HG02571 (cell line): ENCODE data around the gene OSBPL8.
A peak's percentile ranks its signal among the peaks of the same experiment; 100 is the strongest.

Experiments
- ATAC-seq: cut with Tn5 transposase; IDR thresholded peaks from one replicate; pipeline ENCODE4 v1.9.1; 2021; ENCODE audit warnings: mild to moderate bottlenecking, moderate library complexity; ENCODE audit not compliant: unreplicated experiment

Gene OSBPL8

DNA sequence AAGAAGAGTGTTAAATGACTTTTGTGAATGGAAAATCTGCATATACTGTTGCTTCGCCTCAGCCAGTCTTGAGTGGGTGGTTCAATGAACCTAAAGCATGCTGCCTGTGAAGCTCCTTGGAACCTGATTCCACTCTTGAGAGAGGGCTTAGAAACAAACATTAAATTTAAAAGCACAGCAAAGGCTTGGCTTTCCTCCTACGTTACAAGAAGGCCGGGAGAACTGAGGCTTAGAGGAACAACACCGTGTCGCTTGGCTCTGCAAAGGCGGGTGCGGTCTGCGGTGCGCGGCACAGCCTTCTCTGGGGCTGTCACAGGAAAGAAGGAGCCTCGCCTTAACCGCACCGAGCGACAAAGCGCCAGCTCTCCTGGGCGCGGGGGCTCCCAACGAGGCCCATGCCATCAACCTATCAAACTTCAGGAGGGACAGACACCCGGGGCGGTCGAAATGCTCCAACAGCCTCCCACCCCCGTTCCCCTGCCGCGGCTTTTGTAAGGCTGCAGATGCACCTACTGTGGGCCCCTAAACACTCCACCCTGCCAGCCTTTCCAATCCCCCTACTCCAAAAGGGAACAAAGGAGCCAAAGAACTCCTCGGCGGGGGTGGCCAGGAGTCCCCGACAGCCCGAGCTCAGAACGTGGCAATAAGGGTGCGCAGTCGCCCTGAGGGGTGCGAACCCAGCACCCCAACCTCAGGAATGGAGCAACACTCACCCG is 729 bp downstream of the OSBPL8 start:
- peak; percentile 44 for ATAC-seq

DNA sequence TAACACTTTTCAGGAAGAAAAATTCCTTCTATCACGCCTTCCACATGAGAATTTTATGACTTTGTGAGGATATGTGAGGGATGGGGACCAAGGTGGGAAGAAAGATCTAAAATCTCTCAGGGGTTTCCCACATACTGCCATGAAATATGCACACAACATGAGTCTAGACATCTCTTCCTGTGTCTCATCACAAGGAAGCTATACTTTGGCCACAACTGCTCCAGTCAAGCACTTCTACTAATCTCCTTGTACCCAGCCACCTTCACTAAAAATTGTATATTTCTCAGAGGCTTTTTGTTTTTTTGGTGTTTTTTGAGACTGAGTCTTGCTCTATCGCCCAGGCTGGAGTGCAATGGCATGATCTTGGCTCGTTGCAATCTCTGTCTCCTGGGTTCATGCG is 3.2 kb downstream of the OSBPL8 start:
- ATAC-seq: no peak

DNA sequence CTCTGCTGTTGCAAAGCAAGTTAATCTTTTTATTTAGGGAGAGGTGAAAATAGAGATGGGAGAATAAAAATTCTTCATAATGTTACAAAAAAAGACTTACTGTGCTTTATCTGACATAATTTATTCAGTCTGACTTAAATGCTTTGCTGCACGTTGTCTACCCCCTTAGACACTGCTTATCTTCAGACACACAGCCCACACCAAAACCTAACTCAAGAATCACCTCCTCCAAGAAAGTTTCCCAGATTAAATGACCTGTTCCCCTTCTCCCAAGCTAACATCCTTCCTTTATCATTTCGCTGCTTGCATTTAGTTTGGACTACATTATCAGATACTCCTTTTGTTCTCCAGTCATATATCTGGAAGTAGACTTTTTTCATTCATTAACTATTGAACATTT is 3.8 kb downstream of the OSBPL8 start:
- no peak for ATAC-seq

DNA sequence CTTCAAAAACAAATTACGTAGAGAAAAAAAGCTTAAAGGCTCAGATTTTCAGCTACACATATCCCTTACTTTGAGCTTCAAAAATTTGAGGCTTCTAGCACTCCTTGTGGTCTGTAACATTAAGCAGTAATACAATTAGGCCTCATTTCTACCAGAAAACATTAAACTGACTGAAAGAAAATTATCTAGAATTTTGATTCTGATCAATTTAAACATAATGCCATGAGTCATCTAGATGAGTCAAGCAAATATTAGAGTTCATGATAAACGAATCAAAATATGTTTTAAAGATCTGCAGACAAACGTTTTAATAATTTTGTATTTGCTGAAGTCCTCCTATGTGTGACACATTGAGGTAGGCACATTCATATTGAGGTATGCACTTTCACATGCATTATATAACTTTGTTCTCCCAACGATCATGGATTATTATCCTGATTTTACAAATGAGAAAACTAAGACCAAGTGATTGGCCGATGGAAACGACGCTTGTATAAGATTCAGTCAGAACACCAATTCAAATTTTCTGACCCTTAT is 4.3 kb downstream of the OSBPL8 start:
- ATAC-seq: no peak

DNA sequence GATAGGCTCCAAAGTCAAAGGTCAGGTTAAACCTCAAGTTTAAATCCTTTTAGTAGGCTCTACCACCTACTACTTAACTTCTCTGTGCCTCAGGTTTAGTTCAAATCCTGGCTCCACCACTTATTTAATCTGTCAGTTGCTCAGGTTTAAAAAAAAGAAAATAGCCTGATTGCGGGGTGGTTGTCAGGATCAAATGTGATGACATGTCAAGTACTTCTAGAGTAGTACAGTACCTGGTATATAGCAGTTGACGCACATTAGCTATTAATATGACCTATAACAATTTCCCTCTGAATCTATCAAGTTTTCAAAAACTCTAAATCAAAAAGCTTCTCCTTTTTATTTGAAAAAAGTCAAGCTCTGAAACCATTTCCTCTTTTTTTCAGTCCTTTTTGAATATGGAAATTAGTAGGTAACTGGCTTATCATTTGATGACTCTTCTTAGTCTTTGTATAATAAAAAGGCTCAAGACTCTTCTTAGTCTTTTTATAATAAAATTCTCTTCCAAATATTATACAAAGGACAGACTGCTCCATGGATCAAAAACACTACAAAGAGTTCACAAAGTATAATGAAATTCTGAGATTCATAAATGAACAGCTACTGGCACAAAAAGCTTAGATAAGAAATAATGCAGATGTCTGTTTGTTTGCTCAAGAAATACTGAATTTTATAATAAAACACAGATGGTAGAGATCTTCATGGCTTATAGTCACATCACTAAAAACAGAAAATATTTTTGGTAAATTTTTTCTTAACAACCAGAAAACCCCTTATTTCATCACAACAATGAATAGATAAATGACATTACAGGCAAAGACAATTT is 5.0 kb downstream of the OSBPL8 start:
- no peak for ATAC-seq

DNA sequence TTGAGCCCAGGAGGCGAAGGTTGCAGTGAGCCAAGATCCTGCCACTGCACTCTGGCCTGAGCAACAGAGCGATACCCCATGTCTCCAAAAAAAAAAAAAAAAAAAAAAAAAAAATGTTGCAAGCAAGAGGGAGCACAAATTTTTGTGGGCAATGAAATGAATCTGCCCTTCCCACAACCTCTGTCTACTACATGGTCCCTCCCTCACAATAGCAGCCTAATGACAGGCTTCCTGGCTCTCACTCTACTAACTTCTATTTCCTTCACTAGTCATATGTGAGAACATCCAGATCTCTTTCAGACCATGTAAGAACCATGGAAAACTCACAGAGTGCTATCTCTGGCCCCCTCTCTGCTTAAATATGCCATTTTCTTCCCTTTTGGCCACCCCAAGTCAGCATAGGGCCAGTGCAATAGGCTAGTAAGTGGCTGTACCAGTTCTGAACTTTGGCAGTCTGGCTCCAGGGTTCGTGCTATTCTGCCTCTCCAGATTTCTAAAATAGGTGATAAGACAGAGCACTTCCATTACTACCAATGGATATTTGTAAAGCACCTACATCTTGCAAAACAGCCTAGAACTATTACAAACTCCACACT is 7.1 kb downstream of the OSBPL8 start:
- no peak for ATAC-seq

DNA sequence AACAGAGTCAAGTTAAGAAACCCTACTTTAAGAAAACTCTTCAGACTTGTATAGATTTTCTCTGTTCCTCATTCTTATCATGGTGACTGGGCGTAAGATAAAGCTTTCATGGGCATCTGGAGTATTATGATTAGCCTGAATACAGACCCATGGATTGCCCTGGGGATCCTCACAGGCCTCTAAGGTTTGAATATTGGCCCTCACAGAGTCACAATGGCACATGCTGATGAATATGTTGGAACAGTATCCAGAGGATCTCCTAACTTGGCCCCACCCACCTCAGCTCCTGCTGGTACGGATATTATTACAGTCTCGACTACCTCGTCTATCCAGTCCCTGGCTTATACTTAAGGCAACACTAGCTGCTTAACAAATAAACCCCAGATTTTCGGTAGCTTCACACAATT is 8.1 kb downstream of the OSBPL8 start:
- ATAC-seq: no peak

DNA sequence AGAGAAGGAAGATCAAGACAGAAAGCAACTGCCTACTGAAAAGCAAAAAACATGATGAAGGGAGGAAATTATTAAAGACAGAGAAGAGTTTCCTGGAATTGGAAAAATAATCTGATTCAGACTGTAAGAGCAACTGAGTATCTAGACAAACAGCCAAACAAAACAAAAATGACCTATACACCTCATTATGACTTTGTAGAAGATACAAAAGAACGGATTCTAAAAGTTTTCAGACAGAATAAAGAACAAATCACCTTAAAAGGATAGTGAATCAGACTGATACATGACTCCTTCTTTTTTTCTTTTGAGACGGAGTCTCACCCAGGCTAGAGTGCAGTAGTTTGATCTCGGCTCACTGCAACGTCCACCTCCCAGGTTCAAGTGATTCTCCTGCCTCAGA is 10.4 kb downstream of the OSBPL8 start:
- no peak for ATAC-seq

DNA sequence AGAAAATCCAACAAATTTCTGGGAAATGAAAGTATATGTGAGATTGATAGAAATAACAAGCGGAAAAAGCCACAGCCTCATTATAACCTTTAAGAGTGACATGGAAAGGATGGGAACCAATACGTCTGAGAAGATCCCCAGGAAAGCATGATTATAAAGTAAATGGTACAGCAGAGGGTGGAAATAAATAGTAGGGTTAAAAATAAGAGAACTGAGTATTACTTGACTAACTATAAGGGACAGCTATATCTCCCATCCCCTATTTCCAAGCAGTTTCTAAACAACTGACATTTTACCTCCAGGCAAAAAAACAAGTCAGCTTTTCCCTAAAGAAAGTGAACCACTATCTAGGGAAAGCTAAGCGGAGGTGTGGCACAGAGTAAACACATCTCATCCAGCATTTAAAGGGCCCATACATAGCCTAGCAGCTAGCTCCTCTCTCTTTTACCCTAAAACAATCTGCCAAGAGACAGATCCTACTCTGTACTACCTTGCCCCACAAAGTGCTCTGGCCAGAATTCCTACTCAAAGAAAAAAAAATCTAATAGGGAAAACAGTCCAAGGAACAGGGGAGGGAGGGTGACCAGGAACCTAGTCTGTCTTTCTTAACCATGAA is 11.2 kb downstream of the OSBPL8 start:
- no peak for ATAC-seq

DNA sequence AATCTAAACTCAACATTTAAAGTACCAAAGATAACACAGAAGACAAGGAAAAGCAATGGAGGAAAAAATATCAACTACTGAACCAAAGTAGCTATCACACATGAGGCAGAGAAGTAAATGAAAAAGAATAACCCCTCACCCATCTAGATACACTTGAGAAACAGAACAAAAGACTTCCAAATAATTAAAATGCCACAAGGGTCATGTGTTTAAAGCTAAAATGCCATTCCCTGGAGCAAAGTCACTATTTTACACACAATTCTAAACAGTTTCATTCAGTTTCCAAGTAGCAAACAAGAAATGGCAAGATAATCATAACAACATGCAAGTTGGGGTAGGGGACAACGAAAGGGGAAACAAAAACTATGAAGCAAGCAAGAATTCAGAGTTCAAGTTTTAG is 12.0 kb downstream of the OSBPL8 start:
- no peak for ATAC-seq

DNA sequence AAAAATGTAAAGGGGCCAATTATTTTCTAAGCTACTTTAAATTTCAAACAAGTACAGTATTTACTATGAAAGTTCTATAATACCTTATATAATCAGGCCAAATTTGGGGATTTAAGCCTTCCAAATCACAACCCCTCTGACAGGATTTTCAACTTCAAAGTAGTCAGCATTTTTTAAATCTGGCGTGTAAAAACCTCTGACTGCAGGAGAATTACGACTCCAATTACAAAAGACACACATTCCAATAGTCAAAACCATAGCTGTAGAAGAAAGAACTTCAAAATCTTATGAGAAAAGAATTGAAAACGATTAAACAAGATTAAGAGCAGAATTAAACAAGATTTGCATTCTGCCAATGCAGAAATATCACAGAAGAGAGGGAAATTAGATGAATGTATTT is 12.7 kb downstream of the OSBPL8 start:
- no peak for ATAC-seq

DNA sequence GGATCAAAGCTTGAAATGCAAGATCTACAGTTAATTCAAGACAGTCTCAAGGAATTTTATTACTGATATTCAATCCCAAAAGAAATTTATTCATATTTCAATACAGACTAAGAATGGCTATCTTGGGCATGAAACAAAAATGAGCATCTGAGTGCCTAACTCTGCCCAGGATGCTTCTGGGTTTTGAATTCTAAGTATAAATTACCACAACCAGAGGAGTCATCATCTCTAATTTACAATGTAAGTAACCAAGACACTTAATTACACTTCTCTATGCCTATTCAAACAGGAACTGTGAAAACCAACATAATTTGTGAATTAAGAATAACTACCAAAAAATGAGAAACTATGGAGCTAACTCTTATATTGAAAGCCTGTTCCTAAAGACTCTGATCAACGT is 14.1 kb downstream of the OSBPL8 start:
- no peak for ATAC-seq

DNA sequence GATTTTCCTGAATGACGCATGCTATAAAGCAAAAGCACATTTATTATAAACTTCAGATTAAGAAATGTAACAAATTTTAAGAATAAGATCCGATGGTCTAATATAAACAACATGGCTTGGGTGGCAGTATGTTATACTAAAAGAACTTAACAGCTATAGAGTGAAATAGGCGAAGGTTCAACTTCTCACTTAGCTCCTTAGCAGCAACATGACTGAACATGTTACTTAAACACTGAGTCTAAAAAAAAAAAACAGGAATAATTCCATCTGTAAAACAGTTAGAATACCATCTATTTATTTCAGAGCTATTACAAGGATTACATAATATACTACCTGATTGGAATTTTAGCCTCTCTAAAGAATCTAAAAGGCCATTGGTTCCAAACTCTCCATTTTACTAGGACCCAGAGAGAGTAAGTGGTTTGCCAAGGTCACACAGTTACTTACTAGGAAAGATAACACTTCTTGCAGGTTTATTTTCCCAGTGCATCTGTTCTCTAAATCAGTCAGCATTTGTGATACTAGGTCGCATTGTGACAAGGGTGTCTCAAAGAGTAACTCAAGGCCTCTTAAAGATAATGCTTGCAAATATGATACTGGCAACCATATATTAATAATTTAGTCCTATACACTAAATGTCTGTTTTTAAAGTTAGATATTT is 14.8 kb downstream of the OSBPL8 start:
- no peak for ATAC-seq

DNA sequence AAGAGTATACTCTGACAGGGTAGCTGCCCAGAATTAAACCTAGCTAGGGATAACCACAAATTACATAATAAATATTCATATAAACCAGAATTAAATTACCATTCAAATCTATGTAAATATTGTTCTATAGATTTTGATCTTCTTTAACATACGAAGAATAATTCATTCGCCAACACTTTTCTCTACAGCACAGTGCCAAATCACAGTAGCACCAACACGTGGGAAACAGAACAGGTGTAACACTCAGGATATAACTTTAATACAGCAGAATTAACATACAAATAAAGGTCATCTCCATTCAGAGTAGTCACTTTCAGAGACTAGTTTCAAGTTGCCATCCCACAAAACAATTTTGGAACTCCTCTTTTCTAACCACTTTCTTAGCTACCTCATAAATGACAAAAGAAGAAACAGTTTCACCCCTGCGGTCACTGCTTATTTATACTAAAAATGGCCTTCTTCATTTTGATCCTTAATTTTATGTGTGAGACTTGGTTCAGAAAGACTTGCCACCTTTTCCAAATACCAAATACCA is 15.7 kb downstream of the OSBPL8 start:
- ATAC-seq: no peak

DNA sequence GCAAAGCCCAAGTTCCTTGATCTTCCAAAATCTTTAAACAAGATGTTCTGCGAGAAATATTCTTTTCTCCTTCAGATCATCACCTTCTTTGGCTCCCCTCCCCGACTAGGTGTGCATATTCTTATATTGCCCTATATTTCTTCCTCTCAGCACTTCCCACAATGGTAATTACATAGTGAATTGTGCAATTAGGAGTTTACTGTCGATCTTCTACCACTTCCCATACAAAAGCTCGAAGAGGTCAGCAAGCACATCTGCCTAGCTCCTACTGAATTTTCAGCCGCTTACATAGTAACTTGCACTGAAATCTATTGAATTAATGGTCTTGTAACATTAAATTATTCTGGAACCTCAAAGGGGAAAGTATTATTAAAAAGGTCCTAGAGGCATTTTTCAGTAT is 16.7 kb downstream of the OSBPL8 start:
- ATAC-seq: no peak

DNA sequence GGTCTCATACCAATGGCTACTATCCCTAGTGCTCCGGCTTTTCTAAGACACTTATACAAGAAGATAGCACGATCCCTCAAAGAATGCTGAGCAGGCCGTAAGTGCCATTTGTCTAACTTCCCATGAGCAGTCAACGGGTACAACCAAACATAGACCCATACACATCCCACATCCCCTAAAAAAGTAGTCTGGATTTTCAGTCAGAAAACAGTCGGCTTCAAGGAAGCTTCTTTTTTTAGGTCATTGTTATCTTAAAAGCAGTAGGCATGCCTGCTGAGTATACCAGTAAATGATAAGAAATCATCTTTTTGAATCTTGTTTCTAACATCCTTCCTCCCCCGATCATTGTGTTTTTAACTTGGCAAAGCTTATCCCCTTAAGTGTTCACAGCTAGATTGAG is 19.8 kb downstream of the OSBPL8 start:
- ATAC-seq: no peak

DNA sequence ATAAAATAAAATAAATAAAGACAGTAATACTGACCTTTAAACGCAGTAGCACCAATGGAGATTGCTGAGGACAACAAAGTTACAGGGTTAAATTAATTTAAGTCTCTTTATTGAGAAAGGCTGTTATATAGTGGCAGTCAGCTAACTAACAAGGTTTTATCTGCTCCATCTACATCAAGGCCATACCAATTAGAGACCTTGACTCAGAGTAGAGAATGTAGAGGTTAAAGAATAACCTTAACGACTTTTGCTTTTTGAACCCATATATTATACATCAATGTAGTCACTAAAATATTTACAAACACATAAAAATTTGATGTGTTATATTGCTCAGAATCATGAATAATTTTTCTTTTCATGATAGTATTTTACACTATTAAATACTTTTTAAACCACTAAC is 21.6 kb downstream of the OSBPL8 start:
- no peak for ATAC-seq

DNA sequence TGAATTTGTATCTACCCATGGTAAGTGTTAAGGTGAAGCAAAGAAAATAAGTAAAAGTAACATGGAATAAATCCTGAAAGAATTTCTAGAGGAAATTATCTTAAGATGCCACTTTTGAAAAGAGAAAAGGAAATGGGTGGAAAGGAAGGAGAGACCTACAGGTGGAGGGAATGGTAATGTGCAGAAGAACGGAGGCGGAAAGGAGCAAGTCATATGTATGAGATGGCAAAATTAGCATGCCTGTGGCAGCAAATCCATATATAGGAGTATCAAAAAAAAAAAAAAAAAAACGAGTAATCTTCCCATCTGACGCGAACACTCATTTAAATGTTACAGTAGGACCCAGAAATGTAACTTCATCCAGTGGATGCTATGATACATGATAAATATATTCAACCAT is 23.0 kb downstream of the OSBPL8 start:
- ATAC-seq: no peak

DNA sequence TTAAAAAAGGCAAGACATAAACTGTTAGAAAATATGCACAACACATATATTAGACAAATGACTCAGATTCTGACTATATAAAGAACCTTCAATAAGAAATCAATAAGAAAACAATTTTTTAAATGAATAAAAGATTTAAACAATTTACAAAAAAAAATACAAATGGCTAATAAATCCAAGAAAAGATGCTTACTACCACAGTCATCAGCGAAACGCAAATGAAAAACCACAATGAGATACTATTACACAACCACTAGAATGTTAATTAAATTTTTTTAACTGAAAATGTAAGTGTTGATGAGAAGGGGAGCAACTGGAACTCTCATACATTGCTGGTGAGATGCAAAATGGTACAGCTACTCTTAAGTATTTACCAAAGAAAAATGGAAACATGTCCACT is 24.4 kb downstream of the OSBPL8 start:
- no peak for ATAC-seq

DNA sequence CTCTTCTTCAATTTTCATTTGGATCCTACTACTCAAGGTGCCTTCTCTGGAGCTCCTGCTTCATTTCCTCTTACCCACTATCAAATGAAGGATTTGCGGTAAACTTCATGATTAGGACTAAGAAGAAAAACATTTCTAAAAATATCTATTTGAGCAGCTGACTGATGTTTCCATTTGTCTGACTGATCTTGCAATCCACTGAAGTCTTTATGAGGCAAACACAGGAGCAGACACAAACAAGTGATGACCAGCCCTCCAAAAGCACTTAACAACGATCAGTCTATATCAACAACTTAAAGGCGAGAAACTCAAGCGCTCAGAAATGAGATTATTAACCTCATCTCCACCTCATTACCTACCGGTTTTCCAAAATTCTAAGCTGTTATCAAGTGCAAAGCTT is 26.2 kb downstream of the OSBPL8 start:
- no peak for ATAC-seq

DNA sequence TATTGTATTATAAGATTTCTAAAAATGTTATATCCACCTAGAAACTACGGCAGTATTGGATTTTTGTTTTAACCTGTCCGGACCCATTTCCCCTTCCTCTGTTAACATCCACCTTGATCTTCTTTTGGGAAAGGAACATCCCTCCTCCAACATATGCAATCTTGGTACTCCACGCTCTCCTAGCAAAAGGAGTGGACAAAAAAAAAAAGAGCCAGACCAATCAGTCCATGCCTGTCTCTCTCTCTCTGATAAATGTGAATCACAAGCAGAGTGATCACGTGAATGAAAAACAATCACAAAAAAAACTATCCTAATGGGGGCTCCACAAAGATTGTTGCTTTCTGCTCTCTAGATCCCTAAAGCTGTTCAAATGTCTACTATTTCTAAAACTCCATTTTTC is 27.1 kb downstream of the OSBPL8 start:
- ATAC-seq: no peak
